Measurements from ENCODE around the gene ARG2. TPM values are rescaled to one million over a fixed set of nuclear protein-coding genes. Genes with fewer than 3 reads are reported as not detected.

The ARG2 gene
- total and polyA plus RNA-seq, 4 donors = 0.08 to 3.1 (median 0.59) TPM

- H3K9me3 ChIP-seq (ENCODE audit: control insufficient read depth in 4 of 4, low read length in 3 of 4) = no peaks in the 10 kb centered on the region
- H3K4me1 ChIP-seq (ENCODE audit: control insufficient read depth in 4 of 4, insufficient read depth in 4 of 4, low read length in 3 of 4) = peaks cover 3 to 14% (median 10%) of the 10 kb centered on the region in 4 donors
- H3K9ac ChIP-seq (ENCODE audit: low read depth in 1 of 2, low read length in 2 of 2) = no peak overlapping the region
- H3K36me3 ChIP-seq (ENCODE audit: control insufficient read depth in 4 of 4, insufficient read depth in 3 of 4, low read depth in 1 of 4, low read length in 3 of 4) = no peaks in the 10 kb centered on the region
- no peak overlapping the region for H3K4me3 ChIP-seq (ENCODE audit: low read depth in 1 of 3, low read length in 3 of 3)
- DNase-seq (ENCODE audit: low spot score) = no peak
- no peak overlapping the region for H3K27ac ChIP-seq (ENCODE audit: low read depth in 1 of 2, low read length in 2 of 2)
- H3K27me3 ChIP-seq (ENCODE audit: control insufficient read depth in 4 of 4, insufficient read depth in 4 of 4, low read length in 3 of 4) = no peaks in the 10 kb centered on the region
- no peak for TF ChIP-seq SP1 (IDR thresholded peaks at IDR 0.05)
- TF ChIP-seq RAD21 (IDR thresholded peaks at IDR 0.05) = no peak
- TF ChIP-seq TAF1 (conservative IDR thresholded peaks at IDR 0.05) = no peak
- no peak for TF ChIP-seq NR2F2 (IDR thresholded peaks at IDR 0.05)
- TF ChIP-seq FOXA2 (IDR thresholded peaks at IDR 0.05) = no peak
- TF ChIP-seq ATF3 (IDR thresholded peaks at IDR 0.05) = no peak
- TF ChIP-seq EGR1 (IDR thresholded peaks at IDR 0.05; ENCODE audit: low read depth in 2 of 2) = no peak
- TF ChIP-seq, protein P1, sequence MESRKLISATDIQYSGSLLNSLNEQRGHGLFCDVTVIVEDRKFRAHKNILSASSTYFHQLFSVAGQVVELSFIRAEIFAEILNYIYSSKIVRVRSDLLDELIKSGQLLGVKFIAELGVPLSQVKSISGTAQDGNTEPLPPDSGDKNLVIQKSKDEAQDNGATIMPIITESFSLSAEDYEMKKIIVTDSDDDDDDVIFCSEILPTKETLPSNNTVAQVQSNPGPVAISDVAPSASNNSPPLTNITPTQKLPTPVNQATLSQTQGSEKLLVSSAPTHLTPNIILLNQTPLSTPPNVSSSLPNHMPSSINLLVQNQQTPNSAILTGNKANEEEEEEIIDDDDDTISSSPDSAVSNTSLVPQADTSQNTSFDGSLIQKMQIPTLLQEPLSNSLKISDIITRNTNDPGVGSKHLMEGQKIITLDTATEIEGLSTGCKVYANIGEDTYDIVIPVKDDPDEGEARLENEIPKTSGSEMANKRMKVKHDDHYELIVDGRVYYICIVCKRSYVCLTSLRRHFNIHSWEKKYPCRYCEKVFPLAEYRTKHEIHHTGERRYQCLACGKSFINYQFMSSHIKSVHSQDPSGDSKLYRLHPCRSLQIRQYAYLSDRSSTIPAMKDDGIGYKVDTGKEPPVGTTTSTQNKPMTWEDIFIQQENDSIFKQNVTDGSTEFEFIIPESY (IDR thresholded peaks at IDR 0.05) = no peak
- no peak for TF ChIP-seq FOXA1 (IDR thresholded peaks at IDR 0.05)
- TF ChIP-seq RXRA (IDR thresholded peaks at IDR 0.05) = no peak
- no peak for TF ChIP-seq HNF4A (conservative IDR thresholded peaks at IDR 0.05)
- TF ChIP-seq YY1 (IDR thresholded peaks at IDR 0.05) = no peak
- no peak for TF ChIP-seq GABPA (IDR thresholded peaks at IDR 0.05 in 1 of 2, conservative IDR thresholded peaks at IDR 0.05 in 1 of 2)
- no peak for TF ChIP-seq HNF4G (IDR thresholded peaks at IDR 0.05)
- TF ChIP-seq JUND (IDR thresholded peaks at IDR 0.05) = no peak
- TF ChIP-seq MAX (IDR thresholded peaks at IDR 0.05) = no peak
- no peak for TF ChIP-seq REST (IDR thresholded peaks at IDR 0.05)
- TF ChIP-seq CTCF (IDR thresholded peaks at IDR 0.05; ENCODE audit: low read depth, low read length, missing input control) = no peak
These were observed 48.8 kb downstream of the ARG2 start for GRCh38 chr14:67668559-67668958.

All from liver (tissue), 9 donors.